PC-3 (cell line): ENCODE measurements around the gene NPAS2. TPM values are rescaled to one million over a fixed set of nuclear protein-coding genes. Genes with fewer than 3 reads are reported as not detected.
A peak's percentile ranks its signal among the peaks of the same experiment; 100 is the strongest.

Experiments used
- ATAC-seq: fragments of 200-7000 bp; cut with Tn5 transposase; 2 replicates; pipeline ENCODE4 v1.9.1; 2020; ENCODE audit warnings: mild to moderate bottlenecking, moderate library complexity
- BruUV-seq: library from RNA; stranded (reverse); fragments of 400-500 nt; replicated peaks from 2 replicates; lab custom pipeline; 2021; lab: Mats Ljungman, UMichigan
- CTCF ChIA-PET: fragments of 300-600 bp; sonication (Branson Sonifier 250); formaldehyde crosslinking; loops from one replicate; lab custom pipeline; 2022; ENCODE audit warnings: antibody characterized with exemption; lab: Charles Lee
- POLR2A ChIA-PET: fragments of 300-600 bp; sonication (Branson Sonifier 250); formaldehyde crosslinking; loops from one replicate; lab custom pipeline; 2022; ENCODE audit warnings: antibody characterized with exemption; ENCODE audit not compliant: unreplicated experiment; lab: Charles Lee
- DNase-seq: peaks from one replicate; pipeline ENCODE4 v3.0.0-alpha.2; 2015
- H2AFZ ChIP-seq: fragments of 300-600 bp; sonication (generic); 2 replicates; pipeline ENCODE4 v1.6.0; 2016; ENCODE audit warnings: antibody characterized with exemption, low read length
- H3F3A ChIP-seq: fragments of 300-600 bp; sonication (generic); one replicate; pipeline ENCODE4 v1.6.0; 2017; ENCODE audit warnings: antibody characterized with exemption, low read length, control low read depth, mild to moderate bottlenecking; ENCODE audit not compliant: unreplicated experiment
- H3K27ac ChIP-seq: fragments of 300-600 bp; sonication (generic); 2 replicates; pipeline ENCODE4 v1.5.1; 2016; ENCODE audit warnings: mild to moderate bottlenecking, low read length
- H3K27me3 ChIP-seq: fragments of 300-600 bp; sonication (generic); 2 replicates; pipeline ENCODE4 v1.6.1; 2016; ENCODE audit warnings: low read length, mixed read lengths
- H3K36me3 ChIP-seq: fragments of 300-600 bp; sonication (generic); 2 replicates; pipeline ENCODE4 v1.6.1; 2016; ENCODE audit warnings: low read depth, mixed run types, low read length, mixed read lengths
- H3K4me1 ChIP-seq: fragments of 300-600 bp; sonication (generic); 2 replicates; pipeline ENCODE4 v1.5.1; 2016; ENCODE audit warnings: low read length; ENCODE audit not compliant: insufficient read depth
- H3K4me2 ChIP-seq: fragments of 300-600 bp; sonication (generic); 2 replicates; pipeline ENCODE4 v1.6.0; 2016; ENCODE audit warnings: low read length
- H3K4me3 ChIP-seq: fragments of 300-600 bp; sonication (generic); 2 replicates; pipeline ENCODE4 v1.5.1; 2016; ENCODE audit warnings: mild to moderate bottlenecking, low read length, mixed read lengths
- H3K79me2 ChIP-seq: fragments of 300-600 bp; sonication (generic); 2 replicates; pipeline ENCODE4 v1.6.1; 2017; ENCODE audit warnings: low read length, mixed read lengths
- H3K9ac ChIP-seq: fragments of 300-600 bp; sonication (generic); 2 replicates; pipeline ENCODE4 v1.6.0; 2016; ENCODE audit warnings: mild to moderate bottlenecking, low read length
- H3K9me2 ChIP-seq: fragments of 300-600 bp; sonication (generic); replicated peaks from 2 replicates; pipeline ENCODE4 v1.6.1; 2016; ENCODE audit warnings: mixed run types, low read length, mixed read lengths
- H3K9me3 ChIP-seq: fragments of 300-600 bp; sonication (generic); 2 replicates; pipeline ENCODE4 v1.6.1; 2016; ENCODE audit warnings: low read length, mixed read lengths
- H4K20me1 ChIP-seq: fragments of 300-600 bp; sonication (generic); 2 replicates; pipeline ENCODE4 v1.6.1; 2016; ENCODE audit warnings: low read length, mixed read lengths
- EZH2 ChIP-seq: fragments of 300-600 bp; sonication (generic); IDR thresholded peaks from one replicate; pipeline ENCODE4 v1.6.1; 2017; ENCODE audit warnings: antibody characterized with exemption, mild to moderate bottlenecking, low read length; ENCODE audit not compliant: unreplicated experiment
- EZH2phosphoT487 ChIP-seq: fragments of 300-600 bp; sonication (generic); IDR thresholded peaks from 2 replicates; pipeline ENCODE4 v1.6.1; 2018; ENCODE audit warnings: mild to moderate bottlenecking, antibody characterized with exemption, low read length, borderline replicate concordance
- intact Hi-C: fragments of 100-400 bp; cut with micrococcal nuclease; formaldehyde crosslinking; loops from 2 replicates; pipeline ENCODE4 v1.9.0; 2023
- total RNA-seq: library from RNA; depleted of rRNA; stranded (reverse); fragments of >200 nt; gene quantifications from 2 replicates; pipeline ENCODE4 v1.2.3, GENCODE V29; 2014
- TF ChIP-seq, protein P1 (sequence below): fragments of 300-600 bp; sonication (generic); conservative IDR thresholded peaks from 2 replicates; pipeline ENCODE4 v1.5.1; 2017; ENCODE audit warnings: antibody characterized with exemption, low read depth, mild to moderate bottlenecking, low read length

NPAS2 gene
- total RNA-seq, 1 experiment from 2014 or later = 55.4 TPM

GRCh38 chr2:100893392-100894104, 73.6 kb downstream of the NPAS2 start:
- ATAC-seq = peak; percentile 55

GRCh38 chr2:100894105-100894795, 74.3 kb downstream of the NPAS2 start:
- Histone ChIP-seq H3K36me3 (peaks cover 17% of the 10 kb centered on the region), H3K9me3 (no peaks in the 10 kb centered on the region), H3K4me3 (no peak overlapping the region), H3F3A (peaks cover 10% of the 10 kb centered on the region), H3K27me3 (no peaks in the 10 kb centered on the region), H2AFZ (no peak overlapping the region), H3K4me2 (0 out of 2 replicates have a peak overlapping the region, but pooled peaks have one; percentile 2), H4K20me1 (no peaks in the 10 kb centered on the region), H3K9me2 (no peaks in the 10 kb centered on the region), H3K9ac (peak overlapping the region; percentile 82), H3K79me2 (peaks cover 80% of the 10 kb centered on the region), H3K27ac (peak overlapping the region; percentile 95), H3K4me1 (peaks cover 50% of the 10 kb centered on the region)
- ChIA-PET CTCF (no interaction called here), POLR2A (no interaction called here)
- TF ChIP-seq EZH2phosphoT487 (no peak), EZH2 (no peak)
- TF ChIP-seq, protein P1, sequence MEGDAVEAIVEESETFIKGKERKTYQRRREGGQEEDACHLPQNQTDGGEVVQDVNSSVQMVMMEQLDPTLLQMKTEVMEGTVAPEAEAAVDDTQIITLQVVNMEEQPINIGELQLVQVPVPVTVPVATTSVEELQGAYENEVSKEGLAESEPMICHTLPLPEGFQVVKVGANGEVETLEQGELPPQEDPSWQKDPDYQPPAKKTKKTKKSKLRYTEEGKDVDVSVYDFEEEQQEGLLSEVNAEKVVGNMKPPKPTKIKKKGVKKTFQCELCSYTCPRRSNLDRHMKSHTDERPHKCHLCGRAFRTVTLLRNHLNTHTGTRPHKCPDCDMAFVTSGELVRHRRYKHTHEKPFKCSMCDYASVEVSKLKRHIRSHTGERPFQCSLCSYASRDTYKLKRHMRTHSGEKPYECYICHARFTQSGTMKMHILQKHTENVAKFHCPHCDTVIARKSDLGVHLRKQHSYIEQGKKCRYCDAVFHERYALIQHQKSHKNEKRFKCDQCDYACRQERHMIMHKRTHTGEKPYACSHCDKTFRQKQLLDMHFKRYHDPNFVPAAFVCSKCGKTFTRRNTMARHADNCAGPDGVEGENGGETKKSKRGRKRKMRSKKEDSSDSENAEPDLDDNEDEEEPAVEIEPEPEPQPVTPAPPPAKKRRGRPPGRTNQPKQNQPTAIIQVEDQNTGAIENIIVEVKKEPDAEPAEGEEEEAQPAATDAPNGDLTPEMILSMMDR = no peak
- intact Hi-C loops = no loop called here
- ATAC-seq (no peak), DNase-seq (no peak)
- no TSS peak for BruUV-seq

More at GRCh38 chr2:100893392-100894104, 73.6 kb downstream of the NPAS2 start:
- Histone ChIP-seq H3K79me2 (peaks cover 82% of the 10 kb centered on the region), H3K27me3 (no peaks in the 10 kb centered on the region), H3K9me3 (no peaks in the 10 kb centered on the region), H4K20me1 (no peaks in the 10 kb centered on the region), H3K4me1 (peaks cover 49% of the 10 kb centered on the region), H3K9ac (peak overlapping the region; percentile 82), H3K27ac (peak overlapping the region; percentile 95), H3K9me2 (no peaks in the 10 kb centered on the region), H3K4me3 (no peak overlapping the region), H3K4me2 (peak overlapping the region; percentile 21; the same call in 1 of the 2 replicates), H2AFZ (no peak overlapping the region), H3F3A (peaks cover 10% of the 10 kb centered on the region), H3K36me3 (peaks cover 19% of the 10 kb centered on the region)
- ChIA-PET CTCF (no interaction called here), POLR2A (no interaction called here)
- no TSS peak for BruUV-seq
- DNase-seq = peak; percentile 78
- intact Hi-C loops = no loop called here
- TF ChIP-seq EZH2phosphoT487 (no peak), EZH2 (no peak)
- TF ChIP-seq, protein P1 = 0 out of 2 replicates have a peak, but pooled peaks have one; percentile 8

DNA sequence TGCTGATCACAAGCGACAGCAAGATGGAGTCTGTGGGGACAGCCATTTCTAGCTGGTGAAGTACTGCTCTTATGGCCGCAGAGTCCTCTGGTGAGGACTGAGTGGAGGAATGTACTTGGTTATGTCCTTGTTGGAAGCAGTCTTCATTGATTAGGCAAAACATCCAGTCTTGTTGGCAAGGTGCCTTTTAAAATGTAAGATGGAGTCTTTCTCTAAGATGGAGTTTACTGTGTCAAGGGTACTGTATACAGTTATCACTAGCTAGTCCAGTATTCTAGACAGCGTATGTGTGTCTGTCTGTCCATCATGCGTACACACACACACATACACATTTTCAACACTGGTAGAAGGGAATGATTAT, 74.8 kb downstream of the NPAS2 start:
- no peak overlapping the region for H3K4me2 ChIP-seq
- no peak for ATAC-seq
- intact Hi-C loops = no loop called here

More for the DNA sequence above, 74.8 kb downstream of the NPAS2 start:
- Histone ChIP-seq H3K9me2 (no peaks in the 10 kb centered on the region), H3K27me3 (no peaks in the 10 kb centered on the region), H3K4me1 (peaks cover 55% of the 10 kb centered on the region), H3F3A (peaks cover 10% of the 10 kb centered on the region), H3K79me2 (peaks cover 78% of the 10 kb centered on the region), H3K36me3 (peaks cover 14% of the 10 kb centered on the region), H3K9me3 (no peaks in the 10 kb centered on the region), H3K27ac (peak overlapping the region; percentile 95), H4K20me1 (no peaks in the 10 kb centered on the region), H2AFZ (no peak overlapping the region), H3K9ac (peak overlapping the region; percentile 82), H3K4me3 (no peak overlapping the region)
- BruUV-seq = no TSS peak
- TF ChIP-seq, protein P1 = no peak
- TF ChIP-seq EZH2phosphoT487 (no peak), EZH2 (no peak)
- no peak for DNase-seq
- ChIA-PET CTCF (no interaction called here), POLR2A (no interaction called here)
